HG03558 (cell line): ENCODE data around the gene TMEM129.

Experiments used
- ATAC-seq: cut with Tn5 transposase; IDR thresholded peaks from one replicate; pipeline ENCODE4 v1.9.1; 2021; ENCODE audit warnings: moderate number of reproducible peaks; ENCODE audit not compliant: unreplicated experiment; ENCODE audit errors: extremely low read depth

TMEM129 gene

GRCh38 chr4:1746265-1746691 lies 25.2 kb upstream of the TMEM129 start:
- ATAC-seq: no peak

GRCh38 chr4:1745697-1746096 lies 24.6 kb upstream of the TMEM129 start:
- no peak for ATAC-seq

- ATAC-seq: no peak
These were observed 24.0 kb upstream of the TMEM129 start for GRCh38 chr4:1745165-1745564.

- ATAC-seq: no peak
These were observed 23.4 kb upstream of the TMEM129 start for GRCh38 chr4:1744552-1744951.

- ATAC-seq: no peak
These were observed 22.9 kb upstream of the TMEM129 start for GRCh38 chr4:1743975-1744374.

GRCh38 chr4:1743551-1743950 lies 22.4 kb upstream of the TMEM129 start:
- no peak for ATAC-seq

GRCh38 chr4:1741208-1741607 lies 20.1 kb upstream of the TMEM129 start:
- ATAC-seq: no peak

- ATAC-seq: no peak
These were observed 19.0 kb upstream of the TMEM129 start for GRCh38 chr4:1740021-1740545.

- no peak for ATAC-seq
These were observed 18.2 kb upstream of the TMEM129 start for GRCh38 chr4:1739358-1739757.

- no peak for ATAC-seq
These were observed 17.3 kb upstream of the TMEM129 start for GRCh38 chr4:1738410-1738809.

GRCh38 chr4:1737666-1738065 lies 16.5 kb upstream of the TMEM129 start:
- no peak for ATAC-seq

- ATAC-seq: no peak
These were observed 15.7 kb upstream of the TMEM129 start for GRCh38 chr4:1736812-1737211.

- ATAC-seq: no peak
These were observed 14.1 kb upstream of the TMEM129 start for GRCh38 chr4:1735215-1735614.

- ATAC-seq: no peak
These were observed 11.8 kb upstream of the TMEM129 start for GRCh38 chr4:1732911-1733310.

- no peak for ATAC-seq
These were observed 10.1 kb upstream of the TMEM129 start for GRCh38 chr4:1731180-1731579.

GRCh38 chr4:1730532-1731135 lies 9.5 kb upstream of the TMEM129 start:
- no peak for ATAC-seq

GRCh38 chr4:1728061-1728980 lies 7.2 kb upstream of the TMEM129 start:
- no peak for ATAC-seq

GRCh38 chr4:1727117-1728031 lies 6.3 kb upstream of the TMEM129 start:
- ATAC-seq: no peak

GRCh38 chr4:1726146-1726934 lies 5.2 kb upstream of the TMEM129 start:
- ATAC-seq: no peak

GRCh38 chr4:1725521-1725920 lies 4.4 kb upstream of the TMEM129 start:
- ATAC-seq: no peak
